Astrocyte of the cerebellum (primary cell): ENCODE data around the gene RRP8.

Source experiments
- DNase-seq: peaks from one replicate; pipeline ENCODE4 v3.0.0-alpha.2; 2011; ENCODE audit warnings: low read depth
- H3K4me3 ChIP-seq: 2 replicates; pipeline ENCODE4 v1.5.1; 2011; ENCODE audit warnings: mild to moderate bottlenecking, low read depth, low read length, moderate library complexity
- in situ Hi-C: cut with HindIII; loops from 2 replicates; pipeline ENCODE4 v1.10.0; 2017; ENCODE audit warnings: low sequenced_read_pairs
- TF ChIP-seq, protein P1 (sequence below): IDR thresholded peaks from 2 replicates; pipeline ENCODE4 v1.5.1; 2012; ENCODE audit warnings: low read length, low read depth, moderate library complexity, mild to moderate bottlenecking; ENCODE audit errors: missing control alignments

Gene RRP8

DNA sequence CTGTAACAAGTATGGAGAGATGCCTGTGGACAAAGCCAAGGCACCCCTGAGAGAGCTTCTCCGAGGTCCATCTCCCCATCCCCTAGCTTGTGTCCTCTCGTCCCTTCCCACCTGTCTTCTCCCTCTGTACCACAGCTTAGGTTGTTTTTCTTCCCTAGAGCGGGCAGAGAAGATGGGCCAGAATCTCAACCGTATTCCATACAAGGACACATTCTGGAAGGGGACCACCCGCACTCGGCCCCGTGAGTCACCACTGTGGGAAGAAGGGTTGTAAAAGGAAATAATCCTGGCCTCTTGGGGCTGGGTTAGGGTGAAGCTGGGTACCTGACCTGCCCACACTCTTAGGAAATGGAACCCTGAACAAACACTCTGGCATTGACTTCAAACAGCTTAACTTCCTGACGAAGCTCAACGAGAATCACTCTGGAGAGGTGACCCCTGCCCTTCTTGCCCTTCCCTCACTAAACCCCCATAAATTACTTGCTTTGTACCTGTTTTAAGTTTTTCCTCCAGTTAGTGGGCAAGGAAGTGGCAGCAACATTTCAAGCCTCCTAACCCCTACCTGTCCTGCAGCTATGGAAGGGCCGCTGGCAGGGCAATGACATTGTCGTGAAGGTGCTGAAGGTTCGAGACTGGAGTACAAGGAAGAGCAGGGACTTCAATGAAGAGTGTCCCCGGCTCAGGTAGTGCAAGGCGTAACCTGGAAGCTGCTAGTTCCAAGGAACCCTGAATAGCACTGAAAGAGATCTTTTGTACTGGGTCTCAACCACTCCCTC is 5.5 kb upstream of the RRP8 start:
- in situ Hi-C loops, result no loop called here
- H3K4me3 ChIP-seq, result no peak overlapping the region
- no peak for DNase-seq
- TF ChIP-seq, protein P1, sequence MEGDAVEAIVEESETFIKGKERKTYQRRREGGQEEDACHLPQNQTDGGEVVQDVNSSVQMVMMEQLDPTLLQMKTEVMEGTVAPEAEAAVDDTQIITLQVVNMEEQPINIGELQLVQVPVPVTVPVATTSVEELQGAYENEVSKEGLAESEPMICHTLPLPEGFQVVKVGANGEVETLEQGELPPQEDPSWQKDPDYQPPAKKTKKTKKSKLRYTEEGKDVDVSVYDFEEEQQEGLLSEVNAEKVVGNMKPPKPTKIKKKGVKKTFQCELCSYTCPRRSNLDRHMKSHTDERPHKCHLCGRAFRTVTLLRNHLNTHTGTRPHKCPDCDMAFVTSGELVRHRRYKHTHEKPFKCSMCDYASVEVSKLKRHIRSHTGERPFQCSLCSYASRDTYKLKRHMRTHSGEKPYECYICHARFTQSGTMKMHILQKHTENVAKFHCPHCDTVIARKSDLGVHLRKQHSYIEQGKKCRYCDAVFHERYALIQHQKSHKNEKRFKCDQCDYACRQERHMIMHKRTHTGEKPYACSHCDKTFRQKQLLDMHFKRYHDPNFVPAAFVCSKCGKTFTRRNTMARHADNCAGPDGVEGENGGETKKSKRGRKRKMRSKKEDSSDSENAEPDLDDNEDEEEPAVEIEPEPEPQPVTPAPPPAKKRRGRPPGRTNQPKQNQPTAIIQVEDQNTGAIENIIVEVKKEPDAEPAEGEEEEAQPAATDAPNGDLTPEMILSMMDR, result no peak

DNA sequence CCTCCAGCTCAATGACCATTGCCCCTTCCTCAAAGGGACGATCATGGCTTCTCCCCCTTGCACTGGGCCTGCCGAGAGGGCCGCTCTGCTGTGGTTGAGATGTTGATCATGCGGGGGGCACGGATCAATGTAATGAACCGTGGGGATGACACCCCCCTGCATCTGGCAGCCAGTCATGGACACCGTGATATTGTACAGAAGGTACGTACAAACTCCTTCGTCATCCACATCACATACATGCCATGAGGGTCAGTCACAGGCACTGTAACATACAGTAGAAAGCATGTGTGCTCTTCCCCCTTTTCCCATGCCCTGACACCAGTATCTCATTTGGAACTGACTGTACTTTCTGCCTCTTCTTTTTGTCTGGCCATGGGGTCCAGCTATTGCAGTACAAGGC is 4.6 kb upstream of the RRP8 start:
- in situ Hi-C loops, result no loop called here
- TF ChIP-seq, protein P1, result no peak
- DNase-seq, result no peak
- no peak overlapping the region for H3K4me3 ChIP-seq

DNA sequence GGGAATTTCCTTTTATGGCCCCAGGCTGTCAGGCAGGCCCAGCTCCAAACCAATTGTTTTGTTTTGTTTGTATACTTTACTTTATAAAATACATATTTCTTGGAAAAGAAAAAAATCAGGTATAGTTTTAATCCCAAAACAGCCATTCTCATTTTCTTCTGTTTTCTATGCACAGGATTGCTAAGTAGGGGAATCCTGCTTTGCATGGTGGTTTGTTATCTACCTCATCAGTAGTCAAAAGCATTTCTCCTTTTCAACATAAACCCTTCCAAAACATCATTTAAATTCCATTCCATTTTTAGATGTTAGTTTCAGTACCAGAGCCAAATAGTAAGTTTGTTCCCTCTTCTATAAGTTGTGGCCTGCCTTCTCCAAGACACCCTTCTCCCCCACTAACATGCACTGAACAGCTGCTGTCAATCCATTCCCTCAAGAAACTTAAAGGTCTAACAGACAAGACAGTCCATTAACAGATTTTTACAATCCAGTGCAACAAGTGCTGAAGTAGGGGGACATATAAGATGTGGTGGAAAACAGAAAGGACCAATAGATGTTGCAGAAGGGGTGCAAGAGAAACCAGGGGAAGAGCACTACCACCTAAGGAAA is 3.9 kb upstream of the RRP8 start:
- no peak overlapping the region for H3K4me3 ChIP-seq
- in situ Hi-C loops, result no loop called here
- DNase-seq, result peak; percentile 15
- TF ChIP-seq, protein P1, result no peak

DNA sequence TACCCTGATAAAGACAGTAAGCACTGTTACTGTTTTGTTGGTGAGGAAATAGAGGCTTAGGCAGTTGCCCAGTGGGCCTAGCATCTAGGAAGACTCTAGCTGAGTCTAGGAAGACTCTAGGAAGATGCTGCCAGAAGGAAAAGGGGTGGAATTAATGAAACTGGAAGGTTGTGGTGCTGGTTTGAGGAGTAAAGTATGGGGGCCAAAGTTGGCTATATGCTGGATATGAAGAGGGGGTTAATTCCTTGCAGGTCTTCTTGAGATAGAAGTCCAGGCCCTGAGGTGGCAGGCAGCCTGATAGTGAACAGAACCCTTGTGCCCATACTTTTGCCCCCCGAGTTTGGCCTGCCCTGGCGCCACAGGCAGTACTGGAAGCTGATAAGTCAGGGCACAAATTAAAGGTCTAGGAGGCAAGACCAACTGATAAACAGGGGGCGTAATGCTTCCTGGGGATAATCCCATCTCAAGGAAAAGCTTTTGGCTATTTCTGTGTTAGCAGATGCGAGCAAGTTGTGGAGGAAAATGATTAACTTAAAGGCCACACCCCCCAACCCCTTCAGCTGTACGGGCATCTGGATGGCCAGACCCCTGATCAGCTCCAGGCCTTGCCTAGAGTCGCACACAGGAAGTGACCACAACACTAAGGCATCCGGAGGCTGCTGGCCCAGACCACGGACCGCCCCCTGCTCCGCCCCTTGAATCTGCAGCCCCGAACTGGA is 3.2 kb upstream of the RRP8 start:
- DNase-seq, result peak; percentile 84
- in situ Hi-C loops, result no loop called here
- peak overlapping the region; percentile 4 for H3K4me3 ChIP-seq
- TF ChIP-seq, protein P1, result no peak

DNA sequence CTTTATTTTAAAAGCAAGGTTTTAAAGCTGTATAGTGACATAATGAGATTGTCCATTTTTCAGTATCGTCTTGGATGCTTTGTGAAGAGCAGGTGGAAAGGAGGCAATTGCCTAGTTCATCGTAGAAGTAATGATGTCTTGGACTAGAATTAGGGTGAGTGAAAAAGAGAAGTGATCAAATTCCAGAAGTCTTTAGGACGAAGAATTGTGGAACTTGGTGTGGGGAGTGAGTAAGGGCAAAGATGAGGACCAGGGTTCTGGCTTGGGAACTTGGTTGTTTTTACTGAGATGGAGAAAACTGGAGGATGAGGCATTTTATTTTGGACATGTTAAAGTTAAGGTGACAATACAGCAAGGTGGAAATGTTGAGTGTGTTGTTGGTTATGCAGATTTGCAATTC is 1.4 kb upstream of the RRP8 start:
- no peak for DNase-seq
- TF ChIP-seq, protein P1, result no peak
- in situ Hi-C loops, result no loop called here

DNA sequence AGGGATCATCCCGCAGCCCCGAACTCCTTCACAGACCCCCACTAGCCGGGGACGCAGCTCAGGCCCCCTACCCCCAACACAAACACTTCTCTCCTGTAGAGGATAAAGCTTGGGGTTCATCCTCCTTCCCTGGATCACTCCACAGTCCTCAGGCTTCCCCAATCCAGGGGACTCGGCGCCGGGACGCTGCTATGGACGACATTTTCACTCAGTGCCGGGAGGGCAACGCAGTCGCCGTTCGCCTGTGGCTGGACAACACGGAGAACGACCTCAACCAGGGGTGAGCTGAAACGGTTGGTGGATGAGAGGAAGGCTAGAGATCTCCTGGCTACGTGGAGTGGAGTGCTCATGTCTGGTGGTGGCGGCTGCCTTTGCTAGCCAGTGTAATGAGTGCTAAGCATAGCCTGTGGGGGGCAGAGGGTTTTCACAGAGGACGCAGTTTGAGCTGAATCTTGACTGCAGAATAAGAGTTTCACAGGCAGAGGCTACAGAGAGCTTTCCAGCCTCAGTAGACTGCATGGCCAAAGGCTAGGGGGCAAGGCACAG is 738 bp upstream of the RRP8 start:
- TF ChIP-seq, protein P1, result peak; percentile 25
- in situ Hi-C loops, result no loop called here
- DNase-seq, result peak; percentile 37
- peak overlapping the region; percentile 99 for H3K4me3 ChIP-seq

More for the DNA sequence above, 1.4 kb upstream of the RRP8 start:
- peak overlapping the region; percentile 99 for H3K4me3 ChIP-seq
